MM.1S (cell line): Measurements from ENCODE around the gene ZBTB46.

Source experiments
- CTCF ChIP-seq: fragments of 300-600 bp; sonication (generic); IDR thresholded peaks from 2 replicates; pipeline ENCODE4 v1.5.1; 2016; ENCODE audit warnings: antibody characterized with exemption, low read length, mixed read lengths
- EZH2phosphoT487 ChIP-seq: fragments of 300-600 bp; sonication (generic); IDR thresholded peaks from 2 replicates; pipeline ENCODE4 v1.6.1; 2018; ENCODE audit warnings: antibody characterized with exemption, low read length

- TF ChIP-seq CTCF (no peak), EZH2phosphoT487 (no peak)
Observed at GRCh38 chr20:63712191-63712590, 118.9 kb downstream of the ZBTB46 start.
